K562 (cell line): Measurements from ENCODE around the gene NRGN. TPM values are rescaled to one million over a fixed set of nuclear protein-coding genes. Genes with fewer than 3 reads are reported as not detected.

ENCODE experiments used
- GABPB2 ChIP-seq: fragments of 250-450 bp; sonication (Bioruptor Pico); conservative IDR thresholded peaks from 2 replicates; pipeline ENCODE4 v1.5.1; 2021; ENCODE audit warnings: mild to moderate bottlenecking
- NELFE ChIP-seq: IDR thresholded peaks from 2 replicates; pipeline ENCODE4 v1.6.1; 2011; ENCODE audit warnings: mild to moderate bottlenecking; ENCODE audit not compliant: insufficient read depth, insufficient read length
- ZNF407 ChIP-seq: fragments of 450-650 bp; IDR thresholded peaks from 2 replicates; pipeline ENCODE4 v1.6.1; 2016; ENCODE audit warnings: low read depth
- polyA plus RNA-seq, 8 experiments: library from polyadenylated mRNA; depleted of rRNA in 4 of 8; stranded (reverse) in 5 of 8; unstranded in 3 of 8; fragments of >200 nt; fragmentation: Nextera tagmentation in 2 of 8; fragmentation: Illumina TruSeq in 1 of 8; extraction: Ambion mirVana in 2 of 8; extraction: Trizol in 1 of 8; gene quantifications; 2 replicates each; pipeline versions ENCODE4 v1.2.1 to v1.2.3, GENCODE V29; 2011 to 2014; ENCODE audit warnings: inconsistent platforms in 1 of 8, missing spikeins in 1 of 8
- total RNA-seq, 7 experiments: library from RNA; depleted of rRNA in 6 of 7; stranded (reverse); fragments of >200 nt in 6 of 7; fragmentation: Illumina TruSeq in 2 of 7; extraction: Trizol in 2 of 7; gene quantifications; 2 replicates each; pipeline versions ENCODE4 v1.2.1 to v1.2.3, GENCODE V29; 2011 to 2021; ENCODE audit warnings: low replicate concordance in 1 of 7

NRGN gene
- total and polyA plus RNA-seq, 9 of the 15 experiments (the other 6 are each of a cell fraction or from before 2014, with no cell fraction given): 0.29 to 7.8 (median 3.5) TPM; not detected in 2

GRCh38 chr11:124700028-124700427, 39.7 kb upstream of the NRGN start (continued):
- no peak for TF ChIP-seq NELFE
- TF ChIP-seq ZNF407: no peak
- TF ChIP-seq GABPB2: no peak
- TF ChIP-seq, all 486 proteins: peak for 0
